Activated CD4-positive, alpha-beta T cell treated with anti-CD3 and anti-CD28 coated beads, Interleukin-2, Interleukin-4, amounts not matched to agents 100 ng/mL and 50 ng/mL, durations not matched to agents 16 hours and 8 hours (primary cell): ENCODE results near the gene RBP5.

Source experiments
- DNase-seq: peaks from one replicate; pipeline ENCODE4 v3.0.0-alpha.2; 2020; ENCODE audit warnings: low spot score

RBP5 gene, protein sequence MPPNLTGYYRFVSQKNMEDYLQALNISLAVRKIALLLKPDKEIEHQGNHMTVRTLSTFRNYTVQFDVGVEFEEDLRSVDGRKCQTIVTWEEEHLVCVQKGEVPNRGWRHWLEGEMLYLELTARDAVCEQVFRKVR

DNA sequence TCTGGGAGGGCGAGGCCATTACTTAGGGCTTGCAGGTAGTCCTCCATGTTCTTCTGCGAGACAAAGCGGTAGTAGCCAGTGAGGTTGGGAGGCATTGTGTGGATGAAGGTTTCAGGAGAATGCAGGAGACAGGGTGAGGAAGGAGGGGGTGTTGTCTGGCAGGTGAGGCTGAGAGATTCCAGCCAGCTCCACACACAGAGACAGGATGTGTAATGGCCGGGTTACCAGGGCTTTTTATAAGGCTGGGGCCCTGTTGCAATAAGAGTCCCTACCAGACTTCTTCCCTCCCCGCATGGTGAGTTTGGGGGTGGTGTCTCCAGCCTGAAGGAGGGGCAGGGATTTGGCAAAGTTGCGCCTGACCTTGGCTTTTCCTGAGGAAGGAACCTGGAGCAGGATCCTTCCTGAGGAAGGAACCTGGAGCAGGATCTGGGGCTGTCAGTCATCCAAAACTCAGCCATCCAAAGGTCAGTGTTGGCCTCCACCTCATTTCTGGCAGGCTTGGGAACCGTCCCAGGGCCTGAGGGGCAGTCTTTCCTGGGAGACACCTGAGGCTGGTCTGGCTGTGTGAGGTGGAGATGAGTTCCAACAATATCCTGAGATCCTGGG lies at the start of gene RBP5:
RBP5 (minus strand) TSS at position 209 of the 606 bp plus-strand sequence; CDS start at position 95, 114 bp downstream.
- no peak for DNase-seq

DNA sequence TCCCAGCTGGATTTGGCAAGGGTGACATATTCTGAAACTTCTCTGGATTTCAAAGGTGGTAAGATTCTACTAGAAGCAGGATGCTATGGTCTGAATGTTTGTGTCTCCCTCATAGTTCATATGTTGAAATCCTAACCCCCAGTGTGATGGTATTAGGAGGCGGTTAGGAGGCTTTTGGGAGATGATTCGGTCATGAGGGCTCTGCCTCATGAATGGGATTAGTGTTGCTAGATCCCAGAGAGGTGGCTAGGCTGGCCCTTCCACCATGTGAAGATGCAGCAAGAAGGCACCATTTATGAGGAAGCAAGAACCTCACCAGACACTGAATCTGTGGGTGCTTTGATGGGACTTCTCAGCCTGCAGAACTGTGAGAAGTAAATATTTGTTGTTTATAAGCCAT lies 49.8 kb upstream of the RBP5 start:
- DNase-seq, result no peak

DNA sequence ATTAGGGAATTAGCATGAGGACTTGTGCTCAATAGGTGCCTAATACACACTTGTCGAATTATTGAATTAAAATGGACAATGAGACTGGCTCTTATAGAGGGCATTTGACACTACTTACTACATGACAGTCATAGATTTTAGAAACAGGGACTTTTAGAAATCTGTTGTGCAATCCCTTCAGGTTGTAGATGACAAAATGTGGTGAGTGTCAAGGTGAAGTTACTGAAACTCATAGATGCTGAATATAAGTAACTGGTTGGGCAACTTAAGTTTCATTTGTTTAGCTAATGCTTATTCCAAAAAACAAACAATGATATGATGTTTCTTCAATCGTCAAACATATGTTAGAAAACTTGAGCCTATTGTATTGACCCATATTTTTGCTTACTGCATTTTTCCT lies 47.9 kb upstream of the RBP5 start:
- no peak for DNase-seq

DNA sequence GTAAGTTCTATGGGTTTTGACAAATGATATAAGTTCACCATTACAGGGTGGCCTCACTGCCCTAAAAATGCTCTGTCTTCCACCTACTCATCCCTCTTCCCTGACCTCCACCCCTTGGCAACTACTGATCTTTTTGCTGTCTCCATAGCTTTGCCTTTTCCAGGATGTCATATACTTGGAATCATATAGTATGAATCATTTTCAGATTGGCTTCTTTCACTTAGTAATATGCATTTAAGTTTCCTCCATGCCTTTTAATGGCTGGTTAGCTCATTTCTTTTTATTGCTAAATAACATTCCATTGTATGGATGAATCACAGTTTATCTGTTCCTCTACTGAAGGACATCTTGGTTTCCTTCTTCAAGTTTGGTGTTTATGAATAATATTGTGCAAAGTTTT lies 46.8 kb upstream of the RBP5 start:
- no peak for DNase-seq

DNA sequence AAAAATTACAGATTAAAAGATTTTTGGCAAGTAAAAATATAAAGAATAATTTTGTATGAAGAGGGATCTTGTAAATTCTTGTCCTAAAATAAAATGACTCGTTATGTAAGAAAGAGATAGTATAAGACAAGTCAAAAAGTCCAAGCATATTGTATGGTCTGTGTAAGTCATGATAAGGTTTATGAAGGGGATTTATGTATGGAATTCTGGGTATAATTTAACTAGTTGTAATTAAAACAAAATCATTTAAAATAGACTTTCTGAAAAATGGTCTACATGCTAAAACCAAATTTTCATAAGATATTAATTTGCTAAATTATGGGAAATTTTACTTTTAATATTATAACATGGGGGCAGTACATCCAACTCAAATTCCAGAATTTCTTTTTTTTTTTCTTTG lies 43.2 kb upstream of the RBP5 start:
- DNase-seq, result no peak

DNA sequence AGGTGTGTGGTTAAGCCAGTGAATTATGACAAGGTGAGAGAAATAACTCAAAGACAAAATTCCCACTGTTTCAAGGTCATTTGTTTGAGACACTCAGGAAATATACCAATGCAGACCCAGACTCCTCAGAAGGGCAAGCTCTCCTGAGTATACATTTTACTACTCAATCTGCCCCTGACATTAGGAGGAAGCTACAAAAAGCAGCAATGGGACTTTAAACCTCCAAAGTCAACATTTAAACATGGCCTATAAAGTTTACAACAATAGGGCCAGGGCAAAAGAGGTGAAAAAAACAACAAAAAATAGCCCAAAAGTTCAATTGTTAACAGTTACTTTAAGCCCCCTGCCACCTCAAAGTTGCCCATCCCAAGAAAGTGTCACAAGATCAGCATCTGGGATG lies 41.3 kb upstream of the RBP5 start:
- no peak for DNase-seq

DNA sequence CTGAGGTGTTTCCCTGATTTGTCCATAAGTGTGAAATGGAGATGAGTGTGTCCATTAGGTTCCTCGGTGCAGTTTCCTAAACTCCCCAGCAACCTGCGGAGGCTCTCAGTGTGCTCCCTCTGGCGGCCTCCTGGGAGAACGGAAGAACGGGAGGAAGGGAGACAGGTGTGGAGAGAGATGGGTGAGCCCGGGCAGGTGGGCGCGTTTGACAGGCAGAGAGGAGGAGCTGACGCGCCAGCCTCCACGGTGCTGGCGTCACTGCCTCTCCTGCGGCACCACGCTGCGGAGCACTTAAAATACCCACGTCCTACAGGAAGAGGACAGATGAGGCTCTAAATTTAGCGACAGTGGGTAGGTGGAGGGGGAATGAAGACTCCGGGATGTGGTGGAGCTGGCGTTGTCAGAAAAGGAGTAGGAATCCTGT lies 34.0 kb upstream of the RBP5 start:
- DNase-seq, result peak; percentile 9

DNA sequence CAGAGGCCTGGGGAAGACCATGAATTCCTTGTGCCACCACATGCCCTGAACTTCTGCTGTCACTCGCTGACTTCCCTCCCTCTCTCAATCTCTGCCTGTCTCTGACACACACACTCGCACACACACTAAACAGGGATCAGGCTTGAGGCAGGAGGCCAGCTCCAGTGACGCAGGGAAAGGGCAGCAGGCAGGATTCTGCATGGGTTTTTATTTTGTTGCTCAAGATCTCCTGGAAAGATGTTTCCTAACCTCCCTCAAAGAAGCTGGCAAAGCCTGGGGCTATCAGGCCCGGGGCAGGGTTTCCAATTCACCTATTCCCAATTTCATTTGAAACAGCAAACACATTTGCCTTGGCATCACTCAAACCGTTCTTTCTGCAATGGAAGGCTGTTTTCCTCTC lies 33.1 kb upstream of the RBP5 start:
- DNase-seq, result no peak

DNA sequence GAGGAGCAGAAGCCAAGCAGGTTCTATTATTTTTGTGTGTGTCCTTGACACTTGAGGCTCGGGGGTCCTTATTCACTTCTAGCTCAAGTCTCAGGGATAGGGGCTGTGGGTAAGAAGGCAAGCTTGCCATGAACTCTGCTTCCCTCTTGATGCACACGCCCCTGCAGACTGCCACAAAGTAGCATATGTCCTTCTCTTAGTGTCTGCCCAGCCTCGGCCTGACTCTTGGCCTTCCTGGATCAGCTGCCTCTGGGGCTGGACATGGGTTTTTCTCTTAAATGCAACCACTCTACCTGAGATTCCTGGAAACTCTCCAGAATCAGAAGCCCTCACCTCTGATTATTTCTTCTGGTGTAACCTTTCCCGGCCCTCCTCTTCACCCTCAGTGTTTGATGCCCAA lies 32.6 kb upstream of the RBP5 start:
- no peak for DNase-seq

DNA sequence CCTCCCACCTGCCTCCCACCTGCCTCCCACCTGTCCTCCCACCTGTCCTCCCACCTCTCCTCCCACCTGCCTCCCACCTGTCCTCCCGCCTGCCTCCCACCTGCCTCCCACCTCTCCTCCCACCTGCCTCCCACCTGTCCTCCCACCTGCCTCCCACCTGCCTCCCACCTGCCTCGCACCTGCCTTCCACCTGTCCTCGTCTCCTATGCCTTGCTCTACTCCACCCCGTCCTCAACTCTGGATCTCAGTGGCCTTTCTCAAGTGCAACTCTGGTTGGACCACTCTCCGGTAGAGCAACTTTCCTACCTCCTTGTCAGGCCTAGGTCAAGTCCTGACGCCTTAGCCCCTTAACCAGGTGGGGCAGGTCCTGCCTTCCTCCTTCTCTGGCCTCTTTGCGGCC lies 31.5 kb upstream of the RBP5 start:
- DNase-seq, result no peak

DNA sequence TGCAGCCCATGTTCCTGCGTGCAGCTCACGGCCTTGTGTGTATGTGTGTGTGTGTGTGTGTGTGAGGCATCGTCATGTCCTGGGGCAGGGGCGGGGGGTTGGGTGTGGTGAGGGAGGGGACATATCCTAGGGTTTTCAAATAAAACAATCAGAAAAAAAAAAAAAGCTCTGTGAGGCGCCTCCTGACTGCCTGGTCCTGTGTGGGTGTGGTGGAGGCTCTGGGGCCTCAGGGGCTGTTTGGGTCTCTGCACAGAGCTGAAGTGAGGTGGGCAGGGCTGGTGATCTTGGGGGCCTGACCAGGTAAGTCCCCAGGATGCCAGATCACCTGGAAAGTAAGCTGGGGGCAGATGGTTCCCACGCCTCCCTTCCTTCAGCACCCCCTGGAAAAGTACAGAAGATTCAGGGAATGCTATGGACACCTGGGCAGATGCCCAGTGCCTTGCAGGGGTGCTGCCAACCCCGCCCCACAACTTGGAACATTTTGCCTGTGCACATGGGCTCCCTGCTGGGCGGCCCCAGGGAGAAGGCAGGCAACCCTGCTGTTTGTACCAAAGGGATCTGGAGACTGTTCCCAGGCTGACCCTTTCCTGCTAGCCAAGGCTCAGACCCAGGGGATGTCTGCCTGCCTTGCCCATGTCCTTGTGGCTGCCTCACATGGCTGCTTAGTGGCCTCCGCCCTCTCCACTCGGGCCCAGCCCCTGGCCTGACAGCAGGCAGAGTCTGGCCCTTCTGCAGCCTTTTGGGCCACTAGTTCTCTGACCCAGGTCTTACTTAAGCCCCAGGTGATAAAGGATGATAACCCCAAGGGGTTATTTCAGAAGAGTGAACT lies 30.3 kb upstream of the RBP5 start:
- DNase-seq, result no peak

DNA sequence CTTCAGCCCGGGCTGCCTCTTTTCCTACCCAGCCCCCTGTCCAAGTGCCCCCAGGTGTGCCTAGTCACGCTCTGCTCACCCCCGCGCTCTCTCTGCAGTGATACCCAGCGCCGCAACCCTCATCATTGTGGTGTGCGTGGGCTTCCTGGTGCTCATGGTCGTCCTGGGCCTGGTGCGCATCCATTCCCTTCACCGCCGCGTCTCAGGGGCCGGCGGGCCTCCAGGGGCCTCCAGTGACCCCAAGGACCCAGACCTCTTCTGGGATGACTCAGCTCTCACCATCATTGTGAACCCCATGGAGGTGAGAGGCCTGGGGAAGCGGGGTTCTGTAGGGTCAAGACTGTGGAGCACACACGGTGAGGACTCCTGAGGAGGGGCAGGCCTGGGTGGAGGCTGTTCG lies 28.7 kb upstream of the RBP5 start:
- no peak for DNase-seq

DNA sequence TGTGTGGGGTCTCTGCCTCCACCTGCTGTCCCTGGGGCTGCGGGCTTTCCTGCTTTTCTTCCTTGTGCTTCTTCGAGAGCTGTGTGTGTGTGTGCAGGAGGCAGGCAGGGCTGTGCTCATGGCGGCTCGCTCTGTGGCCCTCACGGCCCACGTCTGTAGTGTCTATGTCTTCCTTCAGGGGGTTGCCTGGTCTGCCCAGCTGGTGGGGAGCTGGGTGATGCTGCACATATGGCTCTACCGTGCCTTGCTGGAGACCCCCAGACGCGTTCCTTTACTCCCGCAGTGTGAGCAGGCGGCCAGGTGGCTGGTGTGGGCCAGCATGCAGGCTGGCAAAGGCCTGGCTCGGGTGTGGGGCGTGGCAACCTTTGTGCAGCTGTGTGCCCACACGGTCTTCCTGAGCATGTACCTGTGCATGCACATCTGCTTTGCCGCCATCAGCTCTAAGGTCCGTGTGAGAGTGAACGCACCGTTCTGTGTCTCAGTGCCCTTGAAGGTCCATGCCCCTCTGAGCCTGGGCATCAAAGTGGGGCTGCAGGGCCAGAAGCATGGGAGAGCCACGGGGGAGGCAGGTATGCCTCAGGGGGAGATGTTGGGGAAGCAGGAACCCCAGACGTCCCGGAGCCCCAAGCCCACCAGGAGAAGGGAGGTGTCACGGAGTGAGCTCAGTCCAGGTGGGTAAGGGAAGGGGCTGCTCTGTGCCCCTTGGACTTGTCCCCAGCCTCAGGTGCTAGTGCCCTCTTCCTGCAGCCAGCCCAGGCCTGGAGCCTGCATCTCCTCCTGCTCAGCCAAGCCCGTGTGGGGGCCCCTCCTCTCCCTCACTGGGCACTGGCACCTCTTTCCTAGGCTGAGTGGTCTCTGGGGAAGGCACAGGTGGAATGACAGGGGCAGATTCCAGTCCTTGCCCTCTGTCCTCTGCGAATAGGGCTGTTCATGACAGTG lies 27.8 kb upstream of the RBP5 start:
- no peak for DNase-seq

DNA sequence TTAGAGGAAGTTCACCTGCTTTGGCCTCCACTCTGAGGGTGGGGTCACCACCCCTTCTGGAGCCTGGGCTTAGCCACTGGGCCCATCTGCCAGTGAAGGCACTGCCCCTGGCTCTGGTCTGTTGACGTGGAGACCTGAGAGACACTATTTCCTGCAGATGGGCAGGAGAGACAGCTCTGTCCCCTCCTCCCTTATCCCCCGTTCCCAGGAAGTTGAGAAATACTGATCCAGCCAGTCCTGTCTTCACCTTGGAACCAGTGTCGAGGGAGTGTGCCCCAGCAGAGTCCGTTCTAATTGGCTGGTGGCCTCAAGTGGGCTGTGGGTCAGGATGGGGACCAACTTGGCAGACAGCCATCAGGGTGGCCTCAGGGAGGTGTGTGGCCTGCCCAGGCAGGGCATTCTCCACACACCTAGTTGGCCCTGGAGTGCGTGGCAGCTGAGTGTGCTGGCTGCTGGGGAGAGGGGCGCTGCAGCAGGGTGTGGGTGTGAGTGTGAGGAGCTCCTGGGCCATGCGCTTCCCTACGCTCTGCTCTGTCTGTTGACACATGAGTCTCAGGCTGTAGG lies 26.9 kb upstream of the RBP5 start:
- no peak for DNase-seq

DNA sequence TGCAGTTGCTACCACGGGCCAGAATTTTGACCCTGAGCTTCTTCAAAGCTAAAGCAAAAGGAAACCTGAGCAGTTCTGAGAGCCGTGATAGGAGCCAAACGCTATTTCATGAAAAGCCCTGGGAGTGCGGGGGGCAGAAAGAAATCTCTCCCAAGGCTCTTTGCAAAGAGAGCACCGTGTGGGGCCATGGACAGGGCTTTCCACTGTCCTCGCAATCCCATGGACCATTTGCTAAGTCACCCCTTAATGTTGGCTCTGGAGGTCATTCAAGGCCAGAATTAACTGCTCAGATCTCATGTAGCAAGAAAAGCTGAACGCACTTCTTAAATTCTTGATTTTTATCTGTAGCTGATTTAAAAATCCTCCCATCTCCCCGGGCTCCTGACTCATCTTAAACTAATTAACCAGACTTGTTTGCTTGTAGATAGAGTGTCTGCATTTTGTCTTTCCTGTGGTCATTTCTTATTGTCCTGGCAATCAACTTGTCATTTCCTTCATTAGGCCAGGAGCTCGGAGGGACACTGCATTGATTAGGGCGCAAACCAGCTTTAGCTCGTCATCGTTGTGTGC lies 26.3 kb upstream of the RBP5 start:
- DNase-seq, result no peak

DNA sequence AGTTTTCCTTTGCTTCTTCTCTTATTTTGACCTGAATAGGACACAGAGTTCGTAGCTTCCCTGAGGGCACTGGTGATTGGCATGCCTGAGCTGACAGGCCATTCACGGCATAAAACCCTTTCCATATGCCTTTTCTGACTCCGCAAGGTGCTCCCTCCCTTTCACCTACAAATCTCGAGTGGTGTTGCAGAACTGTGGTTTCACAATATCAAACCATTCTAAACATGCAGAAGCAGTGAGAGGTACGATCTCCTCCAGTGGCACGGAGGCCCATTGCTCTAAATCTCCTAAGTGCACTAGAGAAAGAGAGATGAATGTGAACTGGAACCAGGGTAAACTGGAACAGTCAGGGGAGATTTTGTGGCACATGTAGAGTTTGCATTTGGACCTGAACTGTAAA lies 25.4 kb upstream of the RBP5 start:
- DNase-seq, result no peak

DNA sequence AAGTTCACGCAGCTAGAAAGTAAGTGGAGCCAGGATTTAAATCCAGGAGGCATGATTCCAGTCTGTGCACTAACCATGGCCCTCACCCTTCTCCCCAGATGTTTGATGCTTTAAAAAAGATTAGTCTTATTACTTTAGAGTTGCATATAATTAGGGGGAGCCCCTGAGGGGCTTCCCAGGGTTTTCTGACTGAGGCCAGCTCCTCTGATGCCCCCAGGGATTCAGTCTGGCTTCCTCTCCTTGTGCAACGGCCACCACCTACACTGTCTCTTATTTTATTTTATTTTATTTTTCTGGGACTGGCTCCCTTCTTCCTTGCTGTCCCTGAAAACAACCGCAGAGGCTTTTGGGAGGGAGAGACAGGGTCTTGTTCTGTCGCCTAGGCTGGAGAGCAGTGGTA lies 24.1 kb upstream of the RBP5 start:
- no peak for DNase-seq

DNA sequence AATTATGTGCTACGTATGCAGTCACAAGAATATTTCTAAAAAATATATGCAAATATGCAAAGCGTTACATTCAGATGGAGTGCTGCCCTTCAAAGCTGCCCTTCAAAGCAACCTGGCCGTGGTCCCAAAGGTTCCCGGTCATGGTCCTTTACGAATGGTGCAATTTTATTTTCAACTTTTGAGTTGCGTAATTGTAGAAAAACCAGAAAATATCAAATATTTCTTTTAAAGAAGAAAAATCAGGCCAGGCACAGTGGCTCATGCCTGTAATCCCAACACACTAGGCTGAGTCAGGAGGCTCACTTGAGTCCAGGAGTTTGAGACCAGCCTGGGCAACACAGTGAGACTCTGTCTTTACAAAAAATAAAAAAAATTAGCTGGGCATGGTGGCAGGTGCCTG lies 22.8 kb upstream of the RBP5 start:
- no peak for DNase-seq

DNA sequence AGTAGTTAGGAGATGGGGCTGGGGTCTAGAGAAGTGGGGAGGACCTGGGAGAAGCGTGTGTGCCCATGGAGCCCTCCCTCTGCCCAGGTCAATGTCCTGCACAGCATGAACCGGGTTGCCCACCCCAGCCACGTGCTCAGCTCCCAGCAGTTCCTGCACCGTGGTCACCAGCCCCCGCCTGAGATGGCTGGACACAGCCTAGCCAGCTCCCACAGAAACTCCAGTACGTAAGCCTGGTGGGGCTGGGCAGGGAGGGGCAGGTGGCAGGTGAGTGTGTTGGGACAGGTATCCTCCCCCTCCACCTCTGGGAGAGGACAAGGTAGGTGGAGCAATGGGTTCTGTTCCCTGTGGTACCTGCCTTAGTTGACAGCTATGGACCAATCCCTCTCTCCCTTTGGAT lies 22.2 kb upstream of the RBP5 start:
- DNase-seq, result no peak

DNA sequence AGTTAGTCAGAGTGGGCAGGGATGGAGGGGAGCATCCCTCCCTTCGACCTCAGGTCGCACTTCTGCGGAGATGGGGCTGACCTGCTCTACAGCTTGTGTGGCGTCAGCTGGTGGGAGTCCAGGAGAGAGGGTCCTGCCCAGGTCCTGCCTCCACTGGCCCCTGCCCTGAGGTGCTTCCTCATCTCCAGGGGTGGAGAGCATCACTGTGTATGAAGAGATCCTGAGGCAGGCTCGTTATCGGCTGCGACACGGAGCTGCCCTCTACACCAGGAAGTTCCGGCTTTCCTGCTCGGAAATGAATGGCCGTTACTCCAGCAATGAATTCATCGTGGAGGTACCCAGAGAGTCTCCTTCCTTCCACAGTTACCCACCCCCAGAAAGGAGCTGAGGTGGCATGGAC lies 21.7 kb upstream of the RBP5 start:
- DNase-seq, result no peak

DNA sequence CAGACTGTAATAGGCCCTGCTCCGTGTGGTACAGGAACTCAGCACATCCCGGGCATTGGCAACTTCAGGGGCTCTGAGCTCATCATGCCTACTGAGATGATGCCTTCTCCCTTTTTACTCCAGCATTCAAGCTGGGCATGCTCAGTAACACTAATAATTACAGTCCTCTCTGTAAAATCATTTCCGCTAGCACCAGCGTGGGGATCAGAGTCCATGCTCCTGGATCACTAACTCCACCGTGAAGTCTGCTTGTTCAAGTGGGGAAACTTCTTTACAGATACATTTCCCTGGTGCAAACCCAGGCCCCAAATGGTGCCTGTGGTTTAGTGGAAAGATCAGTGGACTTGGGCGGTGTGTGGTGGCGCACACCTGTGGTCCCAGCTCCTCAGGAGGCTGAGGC lies 18.2 kb upstream of the RBP5 start:
- DNase-seq, result no peak

DNA sequence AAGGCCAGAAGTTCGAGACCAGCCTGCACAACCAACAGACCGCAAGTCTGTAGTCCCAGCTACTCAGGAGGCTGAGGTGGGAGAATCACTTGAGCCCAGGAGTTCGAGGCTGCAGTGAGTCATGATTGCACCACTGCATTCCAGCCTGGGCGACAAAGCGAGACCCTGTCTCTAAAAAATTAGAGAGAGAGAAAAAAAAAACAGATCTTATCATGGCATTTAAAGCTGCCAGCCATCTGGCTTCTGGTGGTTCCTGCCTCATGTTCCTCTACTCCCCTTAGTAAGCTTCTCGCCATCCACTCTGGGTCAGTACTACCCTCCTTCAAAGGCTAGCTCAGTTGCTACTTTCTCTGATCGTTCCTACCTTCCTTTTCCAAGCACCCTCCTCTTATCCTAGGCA lies 17.5 kb upstream of the RBP5 start:
- DNase-seq, result no peak
